Measurements from ENCODE around the gene SEBOX.

The SEBOX gene

DNA sequence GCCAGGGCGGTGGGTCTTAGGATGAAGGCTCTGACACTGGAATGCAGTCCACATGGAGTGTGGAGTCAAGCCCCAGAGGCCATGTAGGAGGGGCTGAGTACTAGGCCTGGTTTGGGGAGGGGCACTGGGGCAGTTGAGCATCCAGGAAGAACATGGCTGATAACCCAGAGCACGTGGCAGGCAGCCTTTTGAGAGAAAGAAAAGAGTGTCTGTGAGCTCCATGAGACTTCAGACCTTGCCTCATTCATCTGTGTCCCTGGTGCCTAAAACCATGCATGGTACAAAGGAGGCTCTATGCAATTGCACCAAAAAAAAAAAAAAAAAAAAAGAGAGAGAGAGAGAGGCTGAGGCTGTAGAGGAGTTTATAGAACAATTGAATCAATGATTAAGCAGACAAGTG is 26.4 kb upstream of the SEBOX start:
- DNase-seq = no peak

DNA sequence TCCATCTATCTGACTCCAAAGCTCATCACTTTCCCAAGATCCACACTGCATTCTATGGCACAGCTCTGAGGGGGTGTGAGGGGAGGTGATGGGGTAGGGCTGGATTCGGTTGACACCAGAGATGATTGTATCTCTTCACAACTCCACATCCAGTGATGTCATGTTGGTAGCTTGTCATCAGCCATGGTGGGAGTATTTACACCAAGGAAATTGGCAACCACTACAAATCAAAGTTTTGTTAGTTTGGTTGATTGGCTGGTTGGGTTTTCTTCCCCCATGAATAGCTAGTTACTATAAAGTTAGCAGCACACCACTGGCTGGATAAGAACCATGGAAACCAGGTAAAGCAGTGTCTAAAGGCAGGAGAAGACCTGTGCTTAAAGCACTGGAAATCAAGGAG is 26.0 kb upstream of the SEBOX start:
- no peak for DNase-seq

DNA sequence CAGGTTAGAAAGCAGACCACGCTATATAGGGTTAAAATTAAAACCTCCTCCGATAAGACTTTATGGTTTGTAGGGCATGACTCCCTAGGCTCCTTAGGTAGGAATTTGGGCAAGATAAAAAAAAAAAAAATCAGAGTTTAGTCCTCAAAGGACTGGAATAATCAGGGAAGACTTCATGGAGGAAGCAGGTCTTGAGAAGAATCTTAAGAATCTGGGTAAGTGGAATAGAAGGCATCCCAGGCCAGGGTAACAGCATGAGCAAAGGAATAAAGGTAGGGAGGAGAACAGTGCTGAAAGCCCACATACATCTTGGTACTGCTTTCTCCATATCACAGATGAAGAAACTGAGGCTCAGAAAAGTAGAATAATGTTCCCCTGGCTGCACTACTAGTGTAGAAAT is 25.6 kb upstream of the SEBOX start:
- no peak for DNase-seq

DNA sequence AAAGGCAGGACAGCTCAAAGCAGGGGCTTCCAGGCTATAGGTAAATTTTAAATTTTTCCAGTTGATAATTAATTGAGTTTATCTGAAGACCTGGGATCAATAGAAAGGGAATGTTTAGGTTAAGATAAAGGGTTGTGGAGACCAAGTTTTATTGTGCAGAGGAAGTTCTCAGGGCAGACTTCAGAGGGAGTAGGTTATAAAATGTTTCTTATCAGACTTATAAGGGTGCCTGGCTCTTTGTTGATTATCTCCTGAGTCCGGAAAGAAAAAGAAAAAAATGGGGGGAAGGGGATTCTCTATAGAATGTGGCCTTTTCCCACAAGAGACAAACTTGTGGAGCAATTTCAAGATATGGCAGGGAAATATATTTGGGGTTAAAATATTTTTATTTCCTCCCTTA is 25.1 kb upstream of the SEBOX start:
- no peak for DNase-seq

DNA sequence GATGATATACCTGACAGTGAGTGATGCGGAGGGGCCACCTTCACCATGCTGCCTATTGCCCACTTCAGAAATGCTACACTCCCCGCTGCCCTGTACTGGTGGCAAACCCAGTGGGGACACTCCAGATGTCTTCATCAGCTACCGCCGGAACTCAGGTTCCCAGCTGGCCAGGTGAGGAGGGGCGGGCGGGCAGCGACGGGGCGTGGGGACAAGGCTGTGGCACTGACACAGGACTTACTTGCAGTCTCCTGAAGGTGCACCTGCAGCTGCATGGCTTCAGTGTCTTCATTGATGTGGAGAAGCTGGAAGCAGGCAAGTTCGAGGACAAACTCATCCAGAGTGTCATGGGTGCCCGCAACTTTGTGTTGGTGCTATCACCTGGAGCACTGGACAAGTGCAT is 23.1 kb upstream of the SEBOX start:
- no peak for DNase-seq

DNA sequence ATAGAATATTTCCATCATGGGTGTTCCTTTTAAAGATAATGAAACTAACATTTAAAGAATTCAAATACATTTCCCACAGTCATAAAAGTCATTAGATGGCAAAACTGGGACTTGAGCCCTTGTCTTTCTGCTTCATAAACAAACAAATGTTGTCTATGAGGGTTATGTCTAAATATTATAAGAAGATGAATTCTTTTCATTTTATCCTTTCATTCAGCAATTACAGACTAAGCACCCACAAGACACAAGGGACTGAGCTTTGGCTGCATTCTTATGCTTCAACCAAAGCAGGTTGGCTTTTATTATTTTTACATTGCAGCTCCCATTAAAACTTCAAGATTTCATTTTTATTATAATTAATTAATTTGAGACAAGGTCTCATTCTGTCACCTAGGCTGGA is 21.4 kb upstream of the SEBOX start:
- DNase-seq = no peak

DNA sequence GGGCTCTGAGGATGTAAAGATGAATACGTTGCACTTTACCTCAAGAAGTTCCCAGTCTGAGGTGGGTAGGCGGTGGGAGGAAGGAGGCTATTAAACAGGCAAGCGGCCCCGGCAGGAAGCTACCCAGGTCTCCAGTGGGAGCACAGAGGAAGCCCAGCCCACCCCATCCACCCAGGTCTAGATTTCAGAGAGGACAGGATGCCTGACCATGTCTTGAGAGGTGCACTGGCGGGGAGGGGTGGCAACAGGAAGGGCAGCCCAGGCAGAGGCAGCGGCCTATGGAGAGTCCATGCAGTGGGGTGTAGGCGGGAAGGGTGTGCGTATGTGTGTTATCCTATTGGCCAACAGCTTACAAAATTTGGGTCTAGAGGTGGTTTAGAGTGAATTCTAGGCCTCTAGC is 20.4 kb upstream of the SEBOX start:
- DNase-seq = peak in 1 of 6 experiments; percentile 7

DNA sequence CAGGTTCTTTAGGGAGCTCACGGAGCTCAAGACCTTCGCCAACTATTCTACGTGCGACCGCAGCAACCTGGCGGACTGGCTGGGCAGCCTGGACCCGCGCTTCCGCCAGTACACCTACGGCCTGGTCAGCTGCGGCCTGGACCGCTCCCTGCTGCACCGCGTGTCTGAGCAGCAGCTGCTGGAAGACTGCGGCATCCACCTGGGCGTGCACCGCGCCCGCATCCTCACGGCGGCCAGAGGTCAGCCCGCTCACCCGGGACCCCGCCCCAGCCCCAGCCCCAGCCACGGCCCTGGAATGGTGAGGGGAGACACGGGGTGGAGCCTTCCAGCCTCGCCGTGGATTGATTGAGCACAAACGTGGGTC is 20.0 kb upstream of the SEBOX start:
- DNase-seq = no peak

DNA sequence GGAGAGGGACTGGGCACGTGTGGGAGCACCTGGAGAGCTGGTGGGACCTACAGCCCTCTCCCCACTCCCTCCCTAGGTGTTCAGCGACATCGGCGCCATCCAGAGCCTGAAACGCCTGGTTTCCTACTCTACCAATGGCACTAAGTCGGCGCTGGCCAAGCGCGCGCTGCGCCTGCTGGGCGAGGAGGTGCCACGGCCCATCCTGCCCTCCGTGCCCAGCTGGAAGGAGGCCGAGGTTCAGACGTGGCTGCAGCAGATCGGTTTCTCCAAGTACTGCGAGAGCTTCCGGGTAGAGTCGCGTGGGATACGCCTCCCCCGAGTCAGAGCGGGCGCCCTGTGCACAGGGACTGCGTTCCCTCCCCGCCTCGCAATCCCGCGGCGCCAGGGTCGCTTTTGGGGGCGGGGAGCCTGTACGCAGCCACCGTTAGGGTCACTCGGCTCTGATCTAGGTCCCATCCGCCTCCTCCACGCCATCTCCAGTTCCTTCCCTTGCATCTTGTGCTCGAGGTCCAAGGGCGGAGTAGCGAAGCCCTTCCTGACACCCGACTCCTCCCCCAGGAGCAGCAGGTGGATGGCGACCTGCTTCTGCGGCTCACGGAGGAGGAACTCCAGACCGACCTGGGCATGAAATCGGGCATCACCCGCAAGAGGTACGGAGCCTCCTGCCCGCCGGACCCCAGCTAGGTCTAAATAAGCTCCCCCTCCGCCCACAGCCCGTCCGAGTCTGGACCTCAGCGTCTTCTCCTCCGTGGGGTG is 19.5 kb upstream of the SEBOX start:
- DNase-seq = peak; percentile 29 to 64 (median 44)

DNA sequence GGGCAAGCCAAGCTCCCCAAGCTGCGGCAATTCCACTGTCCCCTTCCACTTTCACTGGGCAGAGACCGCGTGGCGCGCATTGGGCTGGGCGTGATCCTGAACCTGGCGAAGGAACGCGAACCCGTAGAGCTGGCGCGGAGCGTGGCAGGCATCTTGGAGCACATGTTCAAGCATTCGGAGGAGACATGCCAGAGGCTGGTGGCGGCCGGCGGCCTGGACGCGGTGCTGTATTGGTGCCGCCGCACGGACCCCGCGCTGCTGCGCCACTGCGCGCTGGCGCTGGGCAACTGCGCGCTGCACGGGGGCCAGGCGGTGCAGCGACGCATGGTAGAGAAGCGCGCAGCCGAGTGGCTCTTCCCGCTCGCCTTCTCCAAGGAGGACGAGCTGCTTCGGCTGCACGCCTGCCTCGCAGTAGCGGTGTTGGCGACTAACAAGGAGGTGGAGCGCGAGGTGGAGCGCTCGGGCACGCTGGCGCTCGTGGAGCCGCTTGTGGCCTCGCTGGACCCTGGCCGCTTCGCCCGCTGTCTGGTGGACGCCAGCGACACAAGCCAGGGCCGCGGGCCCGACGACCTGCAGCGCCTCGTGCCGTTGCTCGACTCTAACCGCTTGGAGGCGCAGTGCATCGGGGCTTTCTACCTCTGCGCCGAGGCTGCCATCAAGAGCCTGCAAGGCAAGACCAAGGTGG is 16.3 kb upstream of the SEBOX start:
- peak in 1 of 6 experiments; percentile 7 for DNase-seq

DNA sequence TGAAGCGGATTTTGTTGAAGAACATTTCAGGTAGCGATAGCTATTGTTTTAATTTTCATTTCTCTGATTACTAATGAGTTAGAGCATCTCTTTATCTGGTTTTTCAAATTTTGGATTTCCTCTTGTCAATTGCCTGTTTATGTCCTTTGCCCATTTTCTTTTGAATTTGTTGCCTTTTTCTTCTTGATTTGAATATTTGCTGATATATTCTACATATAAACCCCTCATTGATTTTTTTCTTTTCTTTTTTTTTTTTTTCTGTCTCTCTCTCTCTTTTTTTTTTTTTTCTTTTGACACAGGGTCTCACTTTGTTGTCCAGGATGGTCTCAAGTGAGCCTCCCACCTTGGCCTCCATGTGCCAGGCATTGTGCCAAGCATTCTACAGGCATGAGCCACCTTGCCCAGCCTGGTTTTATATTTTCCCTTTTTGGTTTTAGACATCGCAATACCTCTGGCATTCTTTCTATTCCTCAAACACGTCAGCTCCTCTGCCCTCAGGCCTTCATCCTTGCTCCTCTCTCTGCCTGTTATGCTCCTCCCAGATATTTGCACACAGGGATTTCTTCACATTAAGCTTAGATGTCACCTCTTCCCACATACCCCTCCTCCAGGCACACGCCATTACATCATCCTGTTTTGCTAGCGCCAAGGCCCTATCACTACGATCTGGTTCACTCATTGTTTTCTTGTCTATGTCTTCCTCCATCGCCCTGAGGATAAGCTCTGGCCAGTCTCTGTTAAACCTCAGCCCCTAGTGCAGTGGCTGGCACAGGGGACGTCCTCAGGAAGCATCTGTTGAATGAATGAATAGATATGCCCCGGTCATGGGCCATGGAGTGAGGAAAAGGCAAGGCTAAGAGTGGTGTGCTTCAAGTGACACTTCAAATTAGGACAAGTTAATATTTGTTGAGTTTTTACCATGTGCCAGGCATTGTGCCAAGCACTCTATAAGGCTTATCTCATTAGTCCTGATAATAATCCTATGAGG is 15.1 kb upstream of the SEBOX start:
- DNase-seq = no peak

DNA sequence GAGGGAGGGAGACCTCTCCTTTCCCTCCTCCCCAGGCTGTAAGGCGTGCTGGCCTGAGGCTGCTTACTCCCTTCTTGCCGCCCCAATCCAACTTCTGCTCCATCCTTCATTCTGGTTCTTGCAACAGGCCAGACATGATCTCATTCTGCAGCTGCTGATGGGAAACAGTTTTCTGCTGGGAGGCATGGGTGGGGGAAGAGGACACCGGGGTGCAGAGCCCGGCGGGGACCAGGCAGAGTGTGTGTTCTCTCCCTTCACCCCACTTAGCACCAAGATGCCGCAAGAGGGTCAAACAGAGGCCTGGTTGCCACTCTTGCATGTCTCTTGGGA is 7.9 kb upstream of the SEBOX start:
- DNase-seq = no peak

DNA sequence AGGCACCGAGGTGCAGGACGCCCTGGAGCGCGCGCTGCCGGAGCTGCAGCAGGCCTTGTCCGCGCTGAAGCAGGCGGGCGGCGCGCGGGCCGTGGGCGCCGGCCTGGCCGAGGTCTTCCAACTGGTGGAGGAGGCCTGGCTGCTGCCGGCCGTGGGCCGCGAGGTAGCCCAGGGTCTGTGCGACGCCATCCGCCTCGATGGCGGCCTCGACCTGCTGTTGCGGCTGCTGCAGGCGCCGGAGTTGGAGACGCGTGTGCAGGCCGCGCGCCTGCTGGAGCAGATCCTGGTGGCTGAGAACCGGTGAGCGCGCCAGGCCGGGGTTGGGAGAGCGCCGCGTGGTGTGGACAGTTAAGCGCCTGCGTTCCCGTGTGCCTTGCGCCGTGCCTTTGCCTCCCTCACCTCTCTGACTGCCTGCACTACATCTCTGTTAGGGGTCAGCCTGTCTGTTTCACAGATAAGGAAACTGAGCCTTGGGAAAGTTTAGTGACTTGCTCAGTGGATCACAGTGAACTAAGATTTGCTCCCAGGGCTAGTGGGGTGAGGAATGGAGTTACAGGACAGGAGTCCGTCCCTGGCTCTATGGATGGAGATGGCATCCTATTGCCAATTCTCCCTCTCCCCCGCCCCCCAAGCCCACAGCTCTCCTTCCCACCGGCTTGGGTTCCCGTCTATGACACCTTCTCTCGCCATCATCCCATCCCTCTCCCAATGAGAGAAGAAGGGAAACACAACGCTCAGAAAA is 7.4 kb upstream of the SEBOX start:
- DNase-seq = peak in 1 of 6 experiments; percentile 36

DNA sequence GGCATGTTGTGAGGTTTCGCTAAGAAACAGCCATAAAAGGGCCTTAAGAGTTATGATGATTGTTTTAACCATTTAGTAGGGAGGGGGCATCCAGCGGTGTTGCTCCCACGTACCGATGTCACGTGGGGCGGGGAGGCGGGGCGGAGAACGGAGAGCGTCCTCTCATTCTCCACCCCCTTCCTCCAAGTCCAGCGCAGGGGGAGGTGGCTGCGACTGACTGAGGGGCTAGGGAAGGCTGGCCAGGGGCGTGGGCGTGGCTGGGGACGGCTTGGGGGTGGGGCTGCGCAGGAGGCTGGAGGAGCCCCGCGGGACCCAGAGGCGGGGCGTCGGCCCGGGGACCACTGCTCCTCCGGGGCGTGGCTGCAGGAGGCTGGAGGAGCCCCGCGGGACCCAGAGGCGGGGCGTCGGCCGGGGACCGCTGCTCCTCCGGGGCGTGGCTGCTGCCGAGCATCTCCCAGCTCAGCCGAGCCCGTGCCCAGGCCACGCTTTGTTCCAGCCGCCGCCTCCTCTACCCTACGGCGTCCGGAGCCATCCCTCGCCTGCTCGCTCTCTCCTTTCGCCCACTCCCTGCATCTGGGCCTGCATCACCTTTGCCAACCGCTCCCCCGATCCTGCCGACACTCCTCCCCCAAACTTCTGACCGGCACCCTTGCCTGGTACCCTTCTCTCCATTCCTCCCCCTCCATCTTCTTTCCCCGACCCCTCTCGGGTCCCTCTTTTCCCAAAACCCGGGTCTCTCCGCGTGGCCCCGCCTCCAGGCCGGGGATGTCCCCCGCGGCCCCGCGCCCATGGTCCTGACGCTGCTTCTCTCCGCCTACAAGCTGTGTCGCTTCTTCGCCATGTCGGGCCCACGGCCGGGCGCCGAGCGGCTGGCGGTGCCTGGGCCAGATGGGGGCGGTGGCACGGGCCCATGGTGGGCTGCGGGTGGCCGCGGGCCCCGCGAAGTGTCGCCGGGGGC is 6.5 kb upstream of the SEBOX start, which contains the start of gene SARM1:
TSS of gene SARM1 (plus strand) at position 450 of the 958 bp plus-strand sequence. CDS start at position 789, 339 bp downstream.
- peak; percentile 47 to 79 (median 72) for DNase-seq

DNA sequence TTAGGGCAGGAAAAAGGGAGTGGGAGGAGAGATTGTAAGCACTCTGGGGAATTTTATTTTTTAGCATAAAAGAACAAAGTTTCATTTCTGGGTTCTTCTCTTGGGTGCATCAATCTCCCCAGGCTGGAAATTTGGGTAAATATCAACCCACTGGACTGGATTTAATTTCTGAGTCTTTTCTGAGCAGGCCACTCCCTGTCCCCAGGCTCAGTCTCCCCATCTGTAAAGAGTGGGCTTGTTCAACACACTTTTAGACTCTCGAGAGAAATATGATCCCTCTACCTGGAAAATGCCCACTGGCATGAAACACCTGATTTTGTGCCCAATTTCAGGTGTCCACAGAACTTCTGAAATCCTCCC is 5.7 kb upstream of the SEBOX start:
- no peak for DNase-seq

DNA sequence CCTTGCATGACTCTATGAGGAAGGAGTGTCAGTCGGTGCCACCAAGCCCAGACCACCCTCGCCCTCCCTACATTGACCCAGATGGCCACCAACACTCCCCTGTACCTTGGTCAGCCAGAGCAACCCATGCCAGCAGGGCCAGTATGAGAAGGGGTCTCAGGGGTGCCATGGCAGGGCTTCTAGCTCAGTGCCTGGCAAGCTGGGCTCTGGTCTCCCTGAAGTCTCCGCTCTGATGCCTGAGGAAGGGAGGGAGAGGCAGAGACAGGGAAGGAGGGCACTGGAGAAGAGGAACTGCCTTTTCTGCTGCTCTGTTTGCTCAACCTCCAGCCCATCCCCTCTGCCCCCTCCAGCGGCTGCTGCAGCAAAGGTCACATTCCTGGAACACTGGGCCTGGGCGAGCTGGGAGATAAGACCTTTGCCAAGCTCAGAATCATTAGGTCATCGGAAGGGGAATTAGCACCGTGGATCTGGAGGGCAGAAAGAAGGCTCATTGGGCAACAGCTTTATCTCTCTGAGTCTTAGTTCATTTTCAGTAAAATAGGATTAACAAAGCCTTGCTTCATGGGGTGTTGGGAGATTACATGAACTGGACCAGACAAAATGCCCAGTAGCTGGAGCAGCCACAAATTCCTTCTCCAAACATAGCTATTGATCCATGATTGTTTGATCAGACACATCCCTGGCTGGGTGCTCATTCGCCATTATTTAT is 5.2 kb upstream of the SEBOX start, which contains the start of gene VTN:
TSS of gene VTN (minus strand) at position 273 of the 709 bp plus-strand sequence. CDS start at position 169, 104 bp downstream.
- DNase-seq = no peak

DNA sequence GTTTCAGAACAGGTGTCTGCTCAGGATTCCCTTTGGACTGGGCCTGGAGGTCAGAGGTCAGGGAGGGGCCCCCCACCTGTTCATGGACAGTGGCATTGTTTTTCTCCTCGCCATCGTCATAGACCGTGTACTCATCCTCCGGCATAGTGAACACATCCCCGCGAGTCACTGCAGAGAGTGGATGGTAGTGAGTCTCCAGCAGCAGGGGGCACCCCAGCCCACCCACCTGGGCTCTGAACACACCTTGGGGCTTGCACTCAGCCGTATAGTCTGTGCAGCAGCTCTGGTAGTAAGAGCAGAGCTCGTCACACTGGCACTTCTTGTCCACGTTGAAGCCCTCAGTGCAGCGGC is 4.7 kb upstream of the SEBOX start:
- no peak for DNase-seq

DNA sequence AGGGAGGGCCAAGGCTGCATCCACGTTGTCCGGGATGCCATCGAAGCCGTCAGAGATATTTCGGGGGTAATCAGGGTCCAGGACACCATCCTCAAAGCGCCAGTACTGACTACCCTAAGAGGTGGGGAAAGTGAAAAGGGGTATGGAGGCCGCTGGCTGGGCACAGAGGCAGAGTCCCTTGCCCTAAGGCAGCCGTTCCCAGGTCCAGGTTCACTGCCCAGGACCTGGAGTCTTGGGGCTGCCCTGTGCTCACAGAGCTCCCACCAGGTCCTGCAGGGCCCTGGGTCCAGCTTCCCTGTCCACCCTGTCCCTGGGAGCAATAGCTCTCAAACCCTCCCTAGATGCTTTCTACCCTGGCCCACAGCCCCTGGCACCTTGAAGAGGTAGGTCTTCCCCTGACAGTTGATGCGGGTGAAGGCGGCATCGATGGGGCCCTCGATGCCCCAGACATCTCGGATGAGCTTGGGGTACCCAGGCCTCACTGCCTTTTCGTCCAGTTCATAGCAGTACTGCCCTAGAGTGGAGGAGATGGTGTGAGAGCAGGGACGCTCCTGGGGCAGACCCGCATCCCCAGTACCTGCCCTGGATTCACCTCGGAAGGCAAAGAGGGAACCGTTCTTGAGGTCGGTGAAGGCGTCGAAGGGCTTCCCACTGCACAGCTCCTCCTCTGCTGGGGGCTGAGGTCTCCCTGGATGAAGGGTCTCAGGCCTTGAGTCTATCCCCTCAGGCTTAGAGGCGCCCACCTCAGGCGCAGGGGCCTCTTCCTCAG is 4.1 kb upstream of the SEBOX start:
- DNase-seq = no peak

DNA sequence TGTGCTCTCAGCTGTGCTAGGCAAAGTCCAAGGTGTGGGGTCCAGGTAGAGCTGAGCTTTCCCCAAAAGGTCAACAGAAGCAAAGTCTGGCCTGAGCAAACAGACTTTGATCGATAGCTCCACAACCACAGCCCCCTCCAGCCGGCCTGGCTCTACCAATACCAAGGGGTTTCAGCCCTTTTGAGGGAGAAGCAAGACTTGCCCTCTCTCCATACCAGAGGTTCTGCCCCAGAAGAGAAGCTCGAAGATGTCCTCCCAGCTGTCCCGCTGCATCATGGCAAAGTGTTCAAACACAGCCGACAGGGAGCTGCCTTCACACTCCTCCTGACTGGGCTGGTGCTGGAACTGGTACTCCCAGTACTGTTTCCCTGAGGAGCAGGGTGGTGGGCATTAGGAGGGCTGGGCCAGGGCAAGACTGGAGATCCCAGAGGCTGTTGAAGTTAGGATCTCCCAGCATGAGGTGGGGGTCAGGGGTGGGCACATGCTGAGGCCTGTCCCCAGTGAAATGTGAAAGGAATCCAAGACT is 3.4 kb upstream of the SEBOX start:
- DNase-seq = no peak

Measured in stimulated activated naive CD4-positive, alpha-beta T cell (primary cell).